Sigmoid colon (tissue), 7 donors: ENCODE data around the gene AIPL1. TPM values are rescaled to one million over a fixed set of nuclear protein-coding genes. Genes with fewer than 3 reads are reported as not detected.

Experiments used
- DNase-seq: peaks from one replicate; pipeline ENCODE4 v3.0.0-alpha.2; 2019
- H3K27ac ChIP-seq, 4 donors: fragments of 200-600 bp; sonication (generic); one replicate each; pipeline ENCODE4 v1.5.1; 2016 to 2019; ENCODE audit warnings: mild to moderate bottlenecking in 1 of 4
- H3K27me3 ChIP-seq, 3 donors: fragments of 200-600 bp; sonication (generic); one replicate each; pipeline ENCODE4 v1.5.1; 2019; ENCODE audit warnings: mild to moderate bottlenecking in 1 of 3
- H3K36me3 ChIP-seq, 4 donors: fragments of 200-600 bp; sonication (generic); one replicate each; pipeline ENCODE4 v1.5.1; 2016 to 2019
- H3K4me1 ChIP-seq, 4 donors: fragments of 200-600 bp; sonication (generic); one replicate each; pipeline ENCODE4 v1.5.1; 2017 to 2019
- H3K4me3 ChIP-seq, 4 donors: fragments of 200-600 bp; sonication (generic); one replicate each; pipeline ENCODE4 v1.5.1; 2017 to 2019; ENCODE audit warnings: mild to moderate bottlenecking in 2 of 4, moderate library complexity in 1 of 4
- H3K9me3 ChIP-seq, 4 donors: fragments of 200-600 bp in 3 of 4; sonication (generic) in 3 of 4; one replicate each; pipeline versions ENCODE4 v1.5.1 to v1.6.1; 2013 to 2019
- CTCF ChIP-seq, 4 experiments: fragments of 450-650 bp in 3 of 4; fragments of 200-600 bp in 1 of 4; IDR thresholded peaks; one replicate each; pipeline ENCODE4 v1.5.1; 2016 to 2019; ENCODE audit warnings: antibody characterized with exemption in 4 of 4, mild to moderate bottlenecking in 3 of 4, moderate library complexity in 2 of 4
- EP300 ChIP-seq, 4 donors: sonication (generic); formaldehyde crosslinking; IDR thresholded peaks; one replicate each; pipeline ENCODE4 v1.6.1; 2017; ENCODE audit warnings: antibody characterized with exemption in 4 of 4
- POLR2A ChIP-seq, 2 donors: fragments of 450-650 bp; IDR thresholded peaks; one replicate each; pipeline ENCODE4 v1.6.1; 2016; ENCODE audit warnings: antibody characterized with exemption in 2 of 2, mild to moderate bottlenecking in 2 of 2, moderate library complexity in 2 of 2
- POLR2AphosphoS5 ChIP-seq, 4 donors: sonication (generic); formaldehyde crosslinking; IDR thresholded peaks; one replicate each; pipeline ENCODE4 v1.6.1; 2017; ENCODE audit warnings: antibody characterized with exemption in 4 of 4
- WGBS, 2 donors: extraction: QIAGEN DNeasy Blood & Tissue Kit; methylation state at CpG; one replicate each; pipeline ENCODE4 v1.1.7; 2013; 5-methylcytosine and 5-hydroxymethylcytosine counted together
- intact Hi-C: fragments of 100-400 bp; cut with DNase I; formaldehyde crosslinking; loops from one replicate; pipeline ENCODE4 v1.15.1; 2023
- polyA plus RNA-seq, 3 donors: library from polyadenylated mRNA; stranded (reverse); fragments of 200-250 nt; gene quantifications; one replicate each; pipeline ENCODE4 v1.2.3, GENCODE V29; 2013
- total RNA-seq, 4 donors: library from RNA; depleted of rRNA; stranded (reverse); fragments of >200 nt; gene quantifications; one replicate each; pipeline ENCODE4 v1.1.0, GENCODE V29; 2016
- donor health status: healthy with polysubstance abuse.
- donor health status: Bipolar disorder and iron deficiency.
- donor health status: healthy.

Gene AIPL1
- total and polyA plus RNA-seq, 7 donors: not detected

DNA sequence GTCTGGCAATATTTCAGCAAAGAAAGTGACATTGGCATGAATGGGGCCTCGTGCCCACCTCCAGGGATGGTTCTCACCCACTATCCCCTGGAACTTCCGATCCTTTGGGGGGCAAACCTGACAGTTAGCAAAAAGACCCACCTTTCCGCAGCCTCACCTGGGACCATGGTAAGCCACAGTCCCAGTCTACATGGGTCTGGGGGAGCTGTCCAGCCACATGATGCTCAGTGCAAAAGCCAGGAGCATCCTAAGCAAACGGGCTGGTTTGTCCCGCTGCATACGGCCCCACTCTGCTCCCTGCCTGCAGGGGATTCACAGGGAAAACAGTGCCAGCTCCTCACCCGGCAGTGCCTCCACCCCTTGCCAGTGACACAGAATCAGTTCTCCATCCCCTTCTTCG lies 19.3 kb downstream of the AIPL1 start:
- H3K4me1 ChIP-seq: no peaks in the 10 kb centered on the region
- no peak overlapping the region for H3K27ac ChIP-seq
- no peak for DNase-seq
- peaks cover 0 to 17% (median 0%) of the 10 kb centered on the region in 3 donors for H3K27me3 ChIP-seq
- WGBS, 2 donors: 72 to 78% methylated on average over 8 of the region's 8 CpGs
- intact Hi-C loops: no loop called here
- no peak overlapping the region for H3K4me3 ChIP-seq
- no peak for TF ChIP-seq POLR2AphosphoS5 (IDR thresholded peaks at IDR 0.05)
- no peak for TF ChIP-seq POLR2A (IDR thresholded peaks at IDR 0.05)
- no peak for TF ChIP-seq CTCF (IDR thresholded peaks at IDR 0.05)
- no peak for TF ChIP-seq EP300 (IDR thresholded peaks at IDR 0.05)
- no peaks in the 10 kb centered on the region for H3K36me3 ChIP-seq
- H3K9me3 ChIP-seq: no peaks in the 10 kb centered on the region

DNA sequence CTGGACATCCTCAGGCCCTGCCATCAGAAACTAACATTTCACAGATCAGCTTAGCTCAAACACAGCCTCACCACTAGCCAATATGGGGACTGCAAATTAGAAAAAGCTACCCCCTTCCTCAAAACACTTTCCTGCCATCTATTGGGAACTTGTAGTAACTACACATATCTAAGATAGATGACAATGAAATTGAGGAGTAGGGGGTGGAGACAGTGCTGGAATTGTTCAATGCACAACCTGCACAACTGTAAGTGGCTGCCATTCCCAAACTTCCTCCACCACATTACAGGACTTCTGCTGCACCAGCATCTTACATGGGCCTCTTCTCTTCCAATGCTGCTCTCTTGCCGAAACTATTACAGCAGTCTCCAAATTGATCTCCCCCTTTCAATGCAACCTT lies 21.9 kb downstream of the AIPL1 start:
- intact Hi-C loops: no loop called here
- Histone ChIP-seq H3K9me3 (no peaks in the 10 kb centered on the region), H3K4me3 (no peak overlapping the region), H3K4me1 (no peaks in the 10 kb centered on the region), H3K36me3 (no peaks in the 10 kb centered on the region), H3K27ac (no peak overlapping the region), H3K27me3 (peaks cover 0 to 16% (median 0%) of the 10 kb centered on the region in 3 donors)
- no peak for DNase-seq
- TF ChIP-seq CTCF (IDR thresholded peaks at IDR 0.05) (no peak), EP300 (IDR thresholded peaks at IDR 0.05) (no peak), POLR2A (IDR thresholded peaks at IDR 0.05) (no peak)
- WGBS, 2 donors: 86 to 98% methylated on average over 1 of the region's 1 CpG

DNA sequence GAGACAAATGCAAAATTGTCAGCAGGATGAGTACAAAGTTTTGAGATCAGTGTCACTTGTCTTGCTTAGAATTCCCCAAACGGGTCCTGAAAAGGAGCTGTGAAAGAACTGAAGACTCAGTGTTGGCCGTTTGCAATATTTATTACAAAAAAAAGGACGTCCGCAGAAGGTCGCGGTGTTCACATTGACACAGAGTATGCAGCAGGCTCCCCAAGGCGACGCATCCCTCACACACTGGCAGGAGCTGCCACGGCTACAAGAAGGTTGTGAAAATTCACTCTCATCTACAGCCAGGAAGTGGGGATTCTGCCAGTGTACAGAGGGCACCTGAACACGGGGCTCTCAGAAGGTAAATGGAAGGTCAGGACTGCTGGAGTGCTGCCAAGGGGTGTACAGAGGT lies 26.2 kb downstream of the AIPL1 start:
- no peaks in the 10 kb centered on the region for H3K36me3 ChIP-seq
- no peak overlapping the region for H3K4me3 ChIP-seq
- intact Hi-C loops: no loop called here
- H3K4me1 ChIP-seq: no peaks in the 10 kb centered on the region
- 65 to 69% methylated on average over 10 of the region's 10 CpGs for WGBS, 2 donors
- H3K27ac ChIP-seq: no peak overlapping the region
- peaks cover 0 to 8% (median 0%) of the 10 kb centered on the region in 3 donors for H3K27me3 ChIP-seq
- DNase-seq: no peak
- H3K9me3 ChIP-seq: no peaks in the 10 kb centered on the region
- TF ChIP-seq EP300 (IDR thresholded peaks at IDR 0.05) (no peak), CTCF (IDR thresholded peaks at IDR 0.05) (no peak), POLR2A (IDR thresholded peaks at IDR 0.05) (no peak), POLR2AphosphoS5 (IDR thresholded peaks at IDR 0.05) (no peak)

DNA sequence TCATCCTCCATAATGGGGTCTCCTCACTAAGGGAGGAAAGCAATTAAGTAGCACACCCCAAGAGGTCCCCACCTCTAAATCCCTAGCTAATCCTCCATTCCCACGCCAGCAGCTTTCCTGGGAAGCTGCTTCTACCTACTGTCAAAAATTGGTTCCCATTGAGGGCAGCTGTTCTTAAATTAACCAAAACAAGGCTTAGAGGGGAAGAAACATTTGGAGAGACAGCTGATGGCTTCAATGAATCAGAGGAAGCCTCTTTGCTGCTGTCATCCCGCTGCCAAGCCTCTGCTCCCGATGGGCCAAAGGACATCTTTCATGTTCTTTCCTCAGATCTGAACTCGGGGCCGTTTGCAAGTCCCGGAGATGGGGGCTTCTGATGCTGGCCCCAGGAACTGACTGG lies 26.6 kb downstream of the AIPL1 start:
- intact Hi-C loops: no loop called here
- DNase-seq: no peak
- WGBS, 2 donors: 68 to 71% methylated on average over 6 of the region's 6 CpGs
- Histone ChIP-seq H3K27ac (no peak overlapping the region), H3K36me3 (no peaks in the 10 kb centered on the region), H3K4me1 (no peaks in the 10 kb centered on the region), H3K9me3 (no peaks in the 10 kb centered on the region), H3K4me3 (no peak overlapping the region), H3K27me3 (peaks cover 0 to 8% (median 0%) of the 10 kb centered on the region in 3 donors)
- TF ChIP-seq EP300 (IDR thresholded peaks at IDR 0.05): no peak

DNA sequence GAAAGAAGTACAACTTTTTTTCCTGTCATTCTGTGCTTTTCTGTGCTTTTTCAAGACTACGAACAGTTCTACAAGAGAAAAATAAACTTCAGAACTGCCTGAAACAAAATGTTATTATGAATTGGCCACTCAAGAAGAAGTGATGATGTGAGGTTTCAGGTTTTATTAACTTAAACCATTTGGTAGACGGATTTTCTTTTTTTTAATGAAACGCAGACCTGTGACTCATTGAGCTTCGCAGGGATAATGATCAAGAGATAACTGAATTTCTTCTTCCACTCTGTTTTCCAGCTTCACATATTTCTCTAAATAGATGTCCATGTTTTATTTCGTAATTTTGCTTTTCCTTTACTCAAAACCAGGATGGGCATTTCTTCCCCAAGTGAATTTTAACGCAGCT lies 32.7 kb downstream of the AIPL1 start:
- H3K27me3 ChIP-seq: no peaks in the 10 kb centered on the region
- WGBS, 2 donors: 83 to 86% methylated on average over 6 of the region's 6 CpGs

More for the DNA sequence above, 32.7 kb downstream of the AIPL1 start:
- no peak overlapping the region for H3K27ac ChIP-seq
- no peaks in the 10 kb centered on the region for H3K36me3 ChIP-seq
- TF ChIP-seq POLR2AphosphoS5 (IDR thresholded peaks at IDR 0.05): no peak
- TF ChIP-seq CTCF (IDR thresholded peaks at IDR 0.05): no peak
- TF ChIP-seq EP300 (IDR thresholded peaks at IDR 0.05): no peak
- TF ChIP-seq POLR2A (IDR thresholded peaks at IDR 0.05): no peak
- H3K4me1 ChIP-seq: no peaks in the 10 kb centered on the region
- intact Hi-C loops: no loop called here
- H3K9me3 ChIP-seq: no peaks in the 10 kb centered on the region
- H3K4me3 ChIP-seq: no peak overlapping the region
- no peak for DNase-seq
